Measurements from ENCODE around the gene NCKAP5L. TPM values are rescaled to one million over a fixed set of nuclear protein-coding genes. Genes with fewer than 3 reads are reported as not detected.
A peak's percentile ranks its signal among the peaks of the same experiment; 100 is the strongest.

The NCKAP5L gene
- total RNA-seq, 2 donors from 2014 or later: 2.4 to 4.1 TPM

- no peak for DNase-seq
- Histone ChIP-seq H3K27ac (no peak overlapping the region), H3K36me3 (no peaks in the 10 kb centered on the region), H3K27me3 (no peaks in the 10 kb centered on the region), H3K4me3 (no peak overlapping the region), H3K9me3 (no peaks in the 10 kb centered on the region), H3K4me1 (no peaks in the 10 kb centered on the region), H3K9ac (ENCODE audit: low read depth in 2 of 2, low read length in 2 of 2) (no peak overlapping the region)
- no peak for TF ChIP-seq CTCF (IDR thresholded peaks at IDR 0.05)
- intact Hi-C loops (cut with DNase I): no loop called here
These were observed 17.1 kb downstream of the NCKAP5L start for GRCh38 chr12:49811136-49811535.

GRCh38 chr12:49809906-49810389 is 18.3 kb downstream of the NCKAP5L start:
- Histone ChIP-seq H3K27me3 (no peaks in the 10 kb centered on the region), H3K9me3 (no peaks in the 10 kb centered on the region), H3K9ac (ENCODE audit: low read depth in 2 of 2, low read length in 2 of 2) (no peak overlapping the region), H3K4me1 (no peaks in the 10 kb centered on the region), H3K36me3 (no peaks in the 10 kb centered on the region), H3K27ac (no peak overlapping the region), H3K4me3 (no peak overlapping the region)
- intact Hi-C loops (cut with DNase I): no loop called here
- DNase-seq: no peak
- no peak for TF ChIP-seq CTCF (IDR thresholded peaks at IDR 0.05)

- Histone ChIP-seq H3K9ac (ENCODE audit: low read depth in 2 of 2, low read length in 2 of 2) (peak overlapping the region in 1 of 2 donors; percentile 50), H3K36me3 (no peaks in the 10 kb centered on the region), H3K27ac (peak overlapping the region; percentile 12), H3K27me3 (no peaks in the 10 kb centered on the region), H3K4me1 (no peaks in the 10 kb centered on the region), H3K4me3 (no peak overlapping the region), H3K9me3 (no peaks in the 10 kb centered on the region)
- no peak for TF ChIP-seq CTCF (IDR thresholded peaks at IDR 0.05)
- intact Hi-C loops (cut with DNase I): no loop called here
- DNase-seq: peak; percentile 36
These were observed 18.8 kb downstream of the NCKAP5L start for GRCh38 chr12:49809381-49809905.

GRCh38 chr12:49808686-49809380 is 19.4 kb downstream of the NCKAP5L start:
- H3K27me3 ChIP-seq: no peaks in the 10 kb centered on the region
- no peaks in the 10 kb centered on the region for H3K4me1 ChIP-seq
- H3K27ac ChIP-seq: peak overlapping the region; percentile 12
- H3K9ac ChIP-seq (ENCODE audit: low read depth in 2 of 2, low read length in 2 of 2): peak overlapping the region in 1 of 2 donors; percentile 50
- no peak for DNase-seq
- no peak for TF ChIP-seq CTCF (IDR thresholded peaks at IDR 0.05)
- no peaks in the 10 kb centered on the region for H3K36me3 ChIP-seq
- no peak overlapping the region for H3K4me3 ChIP-seq
- no peaks in the 10 kb centered on the region for H3K9me3 ChIP-seq
- intact Hi-C loops (cut with DNase I): no loop called here

GRCh38 chr12:49807991-49808580 is 20.1 kb downstream of the NCKAP5L start:
- no peak for DNase-seq
- Histone ChIP-seq H3K9ac (ENCODE audit: low read depth in 2 of 2, low read length in 2 of 2) (no peak overlapping the region), H3K9me3 (no peaks in the 10 kb centered on the region), H3K4me3 (no peak overlapping the region), H3K36me3 (no peaks in the 10 kb centered on the region), H3K27ac (no peak overlapping the region), H3K4me1 (no peaks in the 10 kb centered on the region), H3K27me3 (no peaks in the 10 kb centered on the region)
- no peak for TF ChIP-seq CTCF (IDR thresholded peaks at IDR 0.05)
- intact Hi-C loops (cut with DNase I): no loop called here
